ENCODE results near the gene C18orf63. TPM values are rescaled to one million over a fixed set of nuclear protein-coding genes. Genes with fewer than 3 reads are reported as not detected.

C18orf63 gene
- total RNA-seq, 2 donors from 2014 or later: not detected

GRCh38 chr18:74333091-74333490, 17.5 kb downstream of the C18orf63 start:
- no peak for TF ChIP-seq CTCF (IDR thresholded peaks at IDR 0.05)
- H3K27me3 ChIP-seq: no peaks in the 10 kb centered on the region
- no peak overlapping the region for H3K4me3 ChIP-seq
- no peaks in the 10 kb centered on the region for H3K4me1 ChIP-seq
- no peak for DNase-seq (ENCODE audit: low spot score)
- H3K27ac ChIP-seq: no peak overlapping the region
- H3K36me3 ChIP-seq: no peaks in the 10 kb centered on the region
- no peaks in the 10 kb centered on the region for H3K9me3 ChIP-seq

GRCh38 chr18:74334242-74334893, 18.7 kb downstream of the C18orf63 start:
- Histone ChIP-seq H3K27me3 (no peaks in the 10 kb centered on the region), H3K9me3 (no peaks in the 10 kb centered on the region), H3K4me1 (no peaks in the 10 kb centered on the region), H3K4me3 (no peak overlapping the region), H3K27ac (no peak overlapping the region), H3K36me3 (no peaks in the 10 kb centered on the region)
- TF ChIP-seq CTCF (IDR thresholded peaks at IDR 0.05): no peak
- no peak for DNase-seq (ENCODE audit: low spot score)

GRCh38 chr18:74336656-74337055, 21.0 kb downstream of the C18orf63 start:
- H3K36me3 ChIP-seq: no peaks in the 10 kb centered on the region
- no peaks in the 10 kb centered on the region for H3K9me3 ChIP-seq
- no peak for DNase-seq (ENCODE audit: low spot score)
- H3K4me3 ChIP-seq: no peak overlapping the region
- H3K27me3 ChIP-seq: no peaks in the 10 kb centered on the region
- no peaks in the 10 kb centered on the region for H3K4me1 ChIP-seq
- H3K27ac ChIP-seq: no peak overlapping the region
- TF ChIP-seq CTCF (IDR thresholded peaks at IDR 0.05): no peak

- Histone ChIP-seq H3K9me3 (no peaks in the 10 kb centered on the region), H3K36me3 (no peaks in the 10 kb centered on the region), H3K4me3 (no peak overlapping the region), H3K27me3 (no peaks in the 10 kb centered on the region), H3K4me1 (no peaks in the 10 kb centered on the region), H3K27ac (no peak overlapping the region)
- no peak for TF ChIP-seq CTCF (IDR thresholded peaks at IDR 0.05)
- DNase-seq (ENCODE audit: low spot score): no peak
These were observed 21.7 kb downstream of the C18orf63 start for GRCh38 chr18:74337155-74337911.

- Histone ChIP-seq H3K27ac (no peak overlapping the region), H3K9me3 (no peaks in the 10 kb centered on the region), H3K4me1 (no peaks in the 10 kb centered on the region)
These were observed 22.3 kb downstream of the C18orf63 start for GRCh38 chr18:74337912-74338309.

More at GRCh38 chr18:74337912-74338309, 22.3 kb downstream of the C18orf63 start:
- TF ChIP-seq CTCF (IDR thresholded peaks at IDR 0.05): no peak
- H3K4me3 ChIP-seq: no peak overlapping the region
- no peak for DNase-seq (ENCODE audit: low spot score)
- no peaks in the 10 kb centered on the region for H3K36me3 ChIP-seq
- no peaks in the 10 kb centered on the region for H3K27me3 ChIP-seq

Measured in right atrium auricular region (tissue), 2 donors.